Muscle of leg (tissue), 11 donors: ENCODE data around the gene EHMT2. TPM values are rescaled to one million over a fixed set of nuclear protein-coding genes. Genes with fewer than 3 reads are reported as not detected.
A peak's percentile ranks its signal among the peaks of the same experiment; 100 is the strongest.
"Not testable (repeated sequence)": the region's sequence is repeated elsewhere in the genome, so short reads cannot be mapped to it uniquely, and the experiment has no call there.

Source experiments
- DNase-seq: peaks from one replicate; pipeline ENCODE4 v3.0.0; 2013
- H3K27ac ChIP-seq: one replicate; pipeline ENCODE4 v1.5.1; 2013; ENCODE audit warnings: mild to moderate bottlenecking, low read length, control low read depth
- H3K27me3 ChIP-seq: one replicate; pipeline ENCODE4 v1.6.1; 2013; ENCODE audit warnings: low read length; ENCODE audit not compliant: control insufficient read depth, insufficient read depth
- H3K36me3 ChIP-seq: one replicate; pipeline ENCODE4 v1.6.1; 2013; ENCODE audit warnings: low read length; ENCODE audit not compliant: control insufficient read depth, insufficient read depth
- H3K4me1 ChIP-seq: one replicate; pipeline ENCODE4 v1.6.1; 2013; ENCODE audit warnings: low read length; ENCODE audit not compliant: control insufficient read depth, insufficient read depth
- H3K4me3 ChIP-seq: one replicate; pipeline ENCODE4 v1.5.1; 2013; ENCODE audit warnings: low read length, control low read depth
- H3K9me3 ChIP-seq: replicated peaks from 2 replicates; pipeline ENCODE4 v1.6.1; 2013; ENCODE audit warnings: low read depth, low read length; ENCODE audit not compliant: control insufficient read depth
- WGBS: methylation state at CpG from one replicate; pipeline ENCODE4 v1.1.5; 2013; ENCODE audit warnings: missing lambda C conversion rate; ENCODE audit not compliant: insufficient coverage; 5-methylcytosine and 5-hydroxymethylcytosine counted together
- polyA plus RNA-seq, 8 donors: library from polyadenylated mRNA; unstranded; fragments of 120-200 nt; gene quantifications; one replicate each; pipeline versions ENCODE4 v1.2.1 to v1.2.3, GENCODE V29; 2013; ENCODE audit warnings: inconsistent platforms in 1 of 8, low replicate concordance in 1 of 8; ENCODE audit not compliant: insufficient read length in 8 of 8, insufficient read depth in 1 of 8
- total RNA-seq: library from RNA; stranded (reverse); fragments of 120-200 nt; gene quantifications from one replicate; pipeline ENCODE4 v1.2.4, GENCODE V29; 2013

EHMT2 gene
- total and polyA plus RNA-seq, 9 donors = 28.3 to 43.8 (median 32.5) TPM

DNA sequence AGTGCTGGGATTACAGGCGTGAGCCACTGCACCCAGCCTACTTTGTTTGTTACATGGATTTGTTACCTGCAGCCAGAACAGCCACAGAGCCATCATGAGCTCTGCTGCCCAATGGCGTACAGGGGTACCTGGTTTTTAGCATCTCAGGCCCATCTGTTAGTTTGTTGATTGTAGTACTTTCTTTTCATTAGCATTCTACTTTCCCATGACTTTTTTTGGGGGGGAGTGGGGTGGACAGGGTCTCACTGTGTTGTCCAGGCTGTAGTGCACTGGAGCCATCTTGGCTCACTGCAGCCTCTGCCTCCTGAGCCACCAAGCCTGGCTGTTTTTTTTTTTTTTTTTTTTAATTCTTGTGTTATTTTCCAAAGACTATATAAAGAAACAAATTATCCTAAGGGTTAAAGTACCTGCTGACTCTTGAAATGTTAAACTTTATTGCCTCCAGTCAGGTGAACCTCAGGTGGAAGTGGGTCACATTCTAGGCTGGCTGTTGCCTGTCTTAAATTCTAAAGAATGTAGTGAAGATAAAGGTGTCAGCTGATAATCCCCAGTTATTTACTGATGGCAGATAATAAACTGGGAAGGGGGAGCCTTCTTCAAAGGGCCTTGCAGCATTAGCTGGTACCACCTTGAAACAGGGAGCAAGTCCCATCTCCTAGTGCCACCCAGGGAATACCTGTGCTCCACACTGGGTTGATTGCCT lies 50.1 kb downstream of the EHMT2 start:
- H3K27me3 ChIP-seq = no peaks in the 10 kb centered on the region
- H3K27ac ChIP-seq = no peak overlapping the region
- no peak for DNase-seq
- H3K36me3 ChIP-seq = no peaks in the 10 kb centered on the region
- no peak overlapping the region for H3K4me3 ChIP-seq
- 54% methylated on average over 1 of the region's 2 CpGs for WGBS
- no peaks in the 10 kb centered on the region for H3K9me3 ChIP-seq
- H3K4me1 ChIP-seq = no peaks in the 10 kb centered on the region

- Histone ChIP-seq H3K9me3 (no peaks in the 10 kb centered on the region), H3K4me1 (no peaks in the 10 kb centered on the region), H3K27ac (no peak overlapping the region), H3K27me3 (no peaks in the 10 kb centered on the region), H3K4me3 (no peak overlapping the region), H3K36me3 (peaks cover 17% of the 10 kb centered on the region)
- 100% methylated on average over 2 of the region's 3 CpGs for WGBS
- no peak for DNase-seq
Measured at GRCh38 chr6:31844507-31844906, 53.0 kb downstream of the EHMT2 start.

DNA sequence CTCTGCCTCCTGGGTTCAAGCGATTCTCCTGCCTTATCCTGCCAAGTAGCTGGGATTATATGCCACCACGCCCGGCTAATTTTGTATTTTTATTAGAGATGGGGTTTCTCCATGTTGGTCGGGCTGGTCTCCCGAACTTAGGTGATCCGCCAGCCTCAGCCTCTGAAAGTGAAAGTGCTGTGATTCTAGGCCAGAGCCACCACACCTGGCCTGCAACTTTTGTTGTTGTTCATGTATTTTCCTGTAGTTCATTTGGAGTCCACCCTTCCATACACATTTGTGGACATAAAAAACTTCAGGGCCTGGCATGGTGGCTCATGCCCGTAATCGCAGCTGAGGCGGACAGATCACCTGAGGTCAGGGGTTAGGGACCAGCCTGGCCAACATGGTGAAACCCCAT lies 55.4 kb downstream of the EHMT2 start:
- H3K27ac ChIP-seq = no peak overlapping the region
- H3K27me3 ChIP-seq = no peaks in the 10 kb centered on the region
- 94% methylated on average over 6 of the region's 9 CpGs for WGBS
- H3K4me1 ChIP-seq = peaks cover 10% of the 10 kb centered on the region
- peaks cover 41% of the 10 kb centered on the region for H3K36me3 ChIP-seq
- H3K4me3 ChIP-seq = no peak overlapping the region
- H3K9me3 ChIP-seq = no peaks in the 10 kb centered on the region
- DNase-seq = no peak

DNA sequence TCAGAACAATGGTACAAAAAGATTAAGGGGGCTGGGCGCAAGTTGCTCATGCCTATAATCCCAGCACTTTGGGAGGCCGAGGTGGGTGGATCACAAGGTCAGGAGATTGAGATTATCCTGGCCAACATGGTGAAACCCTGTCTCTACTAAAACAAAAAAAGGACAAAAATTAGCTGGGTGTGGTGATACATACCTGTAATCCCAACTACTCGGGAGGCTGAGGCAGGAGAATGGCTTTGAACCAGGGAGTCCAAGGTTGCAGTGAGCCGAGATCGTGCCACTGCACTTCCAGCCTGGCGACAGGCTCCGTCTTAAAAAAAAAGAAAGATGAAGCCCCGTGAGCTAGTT lies 57.7 kb downstream of the EHMT2 start:
- WGBS = 76% methylated on average over 5 of the region's 8 CpGs
- not testable (repeated sequence) for H3K9me3 ChIP-seq, H3K27me3 ChIP-seq, H3K4me3 ChIP-seq, H3K27ac ChIP-seq, DNase-seq
- peaks cover 27% of the 10 kb centered on the region for H3K4me1 ChIP-seq
- H3K36me3 ChIP-seq = peaks cover 53% of the 10 kb centered on the region

GRCh38 chr6:31838968-31839367 lies 58.5 kb downstream of the EHMT2 start:
- Histone ChIP-seq H3K9me3 (no peaks in the 10 kb centered on the region), H3K27ac (no peak overlapping the region), H3K4me3 (no peak overlapping the region), H3K27me3 (no peaks in the 10 kb centered on the region), H3K36me3 (peaks cover 53% of the 10 kb centered on the region), H3K4me1 (peaks cover 30% of the 10 kb centered on the region)
- DNase-seq = no peak
- 43% methylated on average over 1 of the region's 3 CpGs for WGBS

- H3K4me3 ChIP-seq, H3K27me3 ChIP-seq, H3K27ac ChIP-seq, H3K9me3 ChIP-seq, DNase-seq: not testable (repeated sequence)
- H3K36me3 ChIP-seq = peaks cover 53% of the 10 kb centered on the region
- no CpG with 5 or more reads among the region's 9 CpGs for WGBS
- H3K4me1 ChIP-seq = peaks cover 32% of the 10 kb centered on the region
Measured at GRCh38 chr6:31838114-31838553, 59.4 kb downstream of the EHMT2 start.

GRCh38 chr6:31837369-31838113 lies 60.0 kb downstream of the EHMT2 start:
- Histone ChIP-seq H3K9me3 (no peaks in the 10 kb centered on the region), H3K4me1 (peaks cover 32% of the 10 kb centered on the region), H3K27ac (peak overlapping the region; percentile 95), H3K4me3 (peak overlapping the region; percentile 99), H3K27me3 (no peaks in the 10 kb centered on the region), H3K36me3 (peaks cover 53% of the 10 kb centered on the region)
- no CpG with 5 or more reads among the region's 1 CpG for WGBS
- DNase-seq = no peak

DNA sequence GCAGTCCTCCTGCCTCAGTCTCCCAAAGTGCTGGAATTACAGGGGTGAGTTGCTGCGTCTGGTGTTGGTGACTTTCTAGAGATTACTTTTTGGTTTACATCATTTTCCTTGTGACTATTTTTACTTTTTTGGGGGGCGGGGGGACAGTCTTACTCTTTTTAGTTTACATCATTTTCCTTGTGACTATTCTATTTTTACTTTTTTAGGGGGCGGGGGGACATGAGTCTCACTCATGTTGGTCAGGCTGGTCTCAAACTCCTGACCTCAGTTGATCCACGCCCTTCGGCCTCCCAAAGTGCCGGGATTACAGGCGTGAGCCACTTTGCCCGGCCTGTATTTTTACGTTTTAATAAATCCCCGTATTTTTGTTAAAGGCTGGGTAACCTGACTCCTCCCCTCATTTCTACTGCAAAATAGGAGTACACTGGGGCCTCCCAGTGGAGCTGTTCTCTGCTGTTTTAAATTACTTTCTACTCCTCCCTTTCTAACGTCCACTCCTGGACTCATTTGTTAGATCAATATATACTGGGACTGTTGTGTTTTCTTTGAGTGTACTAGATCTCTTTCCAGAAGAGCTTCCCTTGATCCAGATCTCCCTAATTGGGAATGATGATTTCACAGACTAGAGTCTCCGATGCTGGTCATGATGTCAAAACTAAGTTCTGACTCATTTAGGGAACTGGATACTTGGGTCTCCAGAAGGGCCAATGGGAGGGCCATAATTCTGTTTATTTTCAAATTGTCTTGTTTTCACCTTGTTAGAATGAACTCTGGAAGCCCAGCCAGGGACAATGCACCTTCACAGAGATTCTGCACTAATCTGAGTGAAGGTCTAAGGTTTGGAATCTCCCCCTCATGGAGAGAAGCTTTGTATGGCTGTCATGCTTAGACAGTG lies 60.8 kb downstream of the EHMT2 start:
- Histone ChIP-seq H3K27me3 (no peaks in the 10 kb centered on the region), H3K36me3 (peaks cover 53% of the 10 kb centered on the region), H3K27ac (peak overlapping the region; percentile 95), H3K9me3 (no peaks in the 10 kb centered on the region), H3K4me1 (peaks cover 32% of the 10 kb centered on the region), H3K4me3 (peak overlapping the region; percentile 99)
- DNase-seq = peak; percentile 33
- WGBS = 33% methylated on average over 3 of the region's 12 CpGs

- DNase-seq = no peak
- Histone ChIP-seq H3K27me3 (no peaks in the 10 kb centered on the region), H3K27ac (peak overlapping the region; percentile 95), H3K9me3 (no peaks in the 10 kb centered on the region), H3K4me1 (peaks cover 36% of the 10 kb centered on the region), H3K4me3 (peak overlapping the region; percentile 99), H3K36me3 (peaks cover 54% of the 10 kb centered on the region)
- WGBS = 7% methylated on average over 4 of the region's 14 CpGs
Measured at GRCh38 chr6:31836047-31836473, 61.4 kb downstream of the EHMT2 start.
